Measurements from ENCODE around the gene SPARC.

The SPARC gene

GRCh38 chr5:151724360-151724759, 37.6 kb upstream of the SPARC start:
- TF ChIP-seq CTCF (IDR thresholded peaks at IDR 0.05; ENCODE audit: control extremely low read depth, extremely low read depth, low read depth, missing control alignments): no peak
- POLR2A ChIA-PET: no interaction called here
- DNase-seq (ENCODE audit: extremely low spot score): no peak
- CTCF ChIA-PET: interaction anchor here (1.5 to 9.7 kb wide), 3 partner anchors 16 to 65 kb away, joined by 4 to 147 read pairs (median 6); no protein-coding TSS in a partner anchor

GRCh38 chr5:151722546-151722945, 35.8 kb upstream of the SPARC start:
- POLR2A ChIA-PET: no interaction called here
- no peak for DNase-seq (ENCODE audit: extremely low spot score)
- no peak for TF ChIP-seq CTCF (IDR thresholded peaks at IDR 0.05; ENCODE audit: control extremely low read depth, extremely low read depth, low read depth, missing control alignments)
- CTCF ChIA-PET: interaction anchor here (0.7 to 9.7 kb wide), 10 partner anchors 9 to 68 kb away, joined by 3 to 147 read pairs (median 11); no protein-coding TSS in a partner anchor

GRCh38 chr5:151721812-151722391, 35.2 kb upstream of the SPARC start:
- no peak for TF ChIP-seq CTCF (IDR thresholded peaks at IDR 0.05; ENCODE audit: control extremely low read depth, extremely low read depth, low read depth, missing control alignments)
- POLR2A ChIA-PET: interaction anchor here (0.5 to 1.2 kb wide), 2 partner anchors 28 to 30 kb away, joined by 3 read pairs; no protein-coding TSS in a partner anchor
- CTCF ChIA-PET: interaction anchor here (0.7 to 9.7 kb wide), 19 partner anchors 10 to 70 kb away, joined by 3 to 147 read pairs (median 18); partner anchors contain the start of gene SPARC
- no peak for DNase-seq (ENCODE audit: extremely low spot score)

GRCh38 chr5:151721087-151721646, 34.5 kb upstream of the SPARC start:
- ChIA-PET CTCF (interaction anchor here (1.0 to 9.7 kb wide), 22 partner anchors 7 to 153 kb away, joined by 3 to 147 read pairs (median 16); partner anchors contain the start of gene SPARC), POLR2A (interaction anchor here (0.8 to 1.2 kb wide), 2 partner anchors 18 to 31 kb away, joined by 3 to 4 read pairs; no protein-coding TSS in a partner anchor)
- TF ChIP-seq CTCF (IDR thresholded peaks at IDR 0.05; ENCODE audit: control extremely low read depth, extremely low read depth, low read depth, missing control alignments): no peak
- peak; percentile 56 for DNase-seq (ENCODE audit: extremely low spot score)

GRCh38 chr5:151720215-151720614, 33.5 kb upstream of the SPARC start:
- DNase-seq (ENCODE audit: extremely low spot score): no peak
- ChIA-PET POLR2A (interaction anchor here (0.8 kb wide), 1 partner anchor 17 kb away, joined by 4 read pairs; no protein-coding TSS in a partner anchor), CTCF (interaction anchor here (1.0 to 9.7 kb wide), 25 partner anchors 8 to 200 kb away, joined by 3 to 147 read pairs (median 9); partner anchors contain the start of gene SPARC)
- TF ChIP-seq CTCF (IDR thresholded peaks at IDR 0.05; ENCODE audit: control extremely low read depth, extremely low read depth, low read depth, missing control alignments): no peak

- ChIA-PET CTCF (interaction anchor here (0.8 to 9.7 kb wide), 30 partner anchors 8 to 199 kb away, joined by 3 to 147 read pairs (median 7); partner anchors contain the start of gene SPARC), POLR2A (interaction anchor here (0.5 kb wide), 1 partner anchor 56 kb away, joined by 4 read pairs; no protein-coding TSS in a partner anchor)
- no peak for DNase-seq (ENCODE audit: extremely low spot score)
- peak; percentile 40 for TF ChIP-seq CTCF (IDR thresholded peaks at IDR 0.05; ENCODE audit: control extremely low read depth, extremely low read depth, low read depth, missing control alignments)
These were observed 32.7 kb upstream of the SPARC start for GRCh38 chr5:151719228-151720000.

Measured in GM10248 (cell line).